ENCODE measurements around the gene ZSCAN5A. TPM values are rescaled to one million over a fixed set of nuclear protein-coding genes. Genes with fewer than 3 reads are reported as not detected.

Gene ZSCAN5A
- polyA plus RNA-seq, 1 of the 3 experiments (the other 2 are of a cell fraction), result 6.8 TPM

DNA sequence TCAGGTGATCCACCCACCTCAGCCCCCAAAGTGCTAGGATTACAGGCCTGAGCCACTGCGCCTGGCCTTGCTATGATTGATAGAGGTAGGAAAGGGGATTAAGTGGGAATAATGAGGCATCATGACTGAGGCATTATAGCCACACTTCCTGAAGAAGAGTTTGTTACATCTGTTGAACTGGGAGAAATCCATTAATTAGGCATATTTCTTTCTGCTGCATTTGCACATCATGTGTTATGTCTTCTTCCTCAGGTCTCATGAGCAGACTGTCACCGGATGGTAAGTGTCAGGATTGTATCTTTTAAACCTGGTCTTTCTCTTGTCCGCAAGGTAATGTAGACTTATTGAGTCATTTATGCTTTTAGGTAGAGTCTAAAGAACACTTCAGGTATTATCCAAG lies 29.9 kb downstream of the ZSCAN5A start:
- peaks cover 3% of the 10 kb centered on the region for H3F3A ChIP-seq (replicated peaks; ENCODE audit: insufficient read depth)
- no peaks in the 10 kb centered on the region for H3K4me1 ChIP-seq (ENCODE audit: control insufficient read depth in 1 of 2, insufficient read depth in 2 of 2, low read depth in 1 of 2, low read length in 1 of 2)
- no peaks in the 10 kb centered on the region for H3K9me3 ChIP-seq
- no peaks in the 10 kb centered on the region for H3K9me2 ChIP-seq
- H3K27ac ChIP-seq (ENCODE audit: low read depth in 2 of 2, low read length in 1 of 2), result no peak overlapping the region
- 97% methylated on average over 3 of the region's 3 CpGs for WGBS (ENCODE audit: low lambda C conversion rate)
- no peak overlapping the region for H3K9ac ChIP-seq
- no peaks in the 10 kb centered on the region for H3K27me3 ChIP-seq (ENCODE audit: insufficient read depth)
- H3K4me3 ChIP-seq (ENCODE audit: low read depth in 2 of 2, low read length in 1 of 2), result no peak overlapping the region
- no peak for TF ChIP-seq NFIC (IDR thresholded peaks at IDR 0.05; ENCODE audit: borderline replicate concordance)
- TF ChIP-seq, protein P1, sequence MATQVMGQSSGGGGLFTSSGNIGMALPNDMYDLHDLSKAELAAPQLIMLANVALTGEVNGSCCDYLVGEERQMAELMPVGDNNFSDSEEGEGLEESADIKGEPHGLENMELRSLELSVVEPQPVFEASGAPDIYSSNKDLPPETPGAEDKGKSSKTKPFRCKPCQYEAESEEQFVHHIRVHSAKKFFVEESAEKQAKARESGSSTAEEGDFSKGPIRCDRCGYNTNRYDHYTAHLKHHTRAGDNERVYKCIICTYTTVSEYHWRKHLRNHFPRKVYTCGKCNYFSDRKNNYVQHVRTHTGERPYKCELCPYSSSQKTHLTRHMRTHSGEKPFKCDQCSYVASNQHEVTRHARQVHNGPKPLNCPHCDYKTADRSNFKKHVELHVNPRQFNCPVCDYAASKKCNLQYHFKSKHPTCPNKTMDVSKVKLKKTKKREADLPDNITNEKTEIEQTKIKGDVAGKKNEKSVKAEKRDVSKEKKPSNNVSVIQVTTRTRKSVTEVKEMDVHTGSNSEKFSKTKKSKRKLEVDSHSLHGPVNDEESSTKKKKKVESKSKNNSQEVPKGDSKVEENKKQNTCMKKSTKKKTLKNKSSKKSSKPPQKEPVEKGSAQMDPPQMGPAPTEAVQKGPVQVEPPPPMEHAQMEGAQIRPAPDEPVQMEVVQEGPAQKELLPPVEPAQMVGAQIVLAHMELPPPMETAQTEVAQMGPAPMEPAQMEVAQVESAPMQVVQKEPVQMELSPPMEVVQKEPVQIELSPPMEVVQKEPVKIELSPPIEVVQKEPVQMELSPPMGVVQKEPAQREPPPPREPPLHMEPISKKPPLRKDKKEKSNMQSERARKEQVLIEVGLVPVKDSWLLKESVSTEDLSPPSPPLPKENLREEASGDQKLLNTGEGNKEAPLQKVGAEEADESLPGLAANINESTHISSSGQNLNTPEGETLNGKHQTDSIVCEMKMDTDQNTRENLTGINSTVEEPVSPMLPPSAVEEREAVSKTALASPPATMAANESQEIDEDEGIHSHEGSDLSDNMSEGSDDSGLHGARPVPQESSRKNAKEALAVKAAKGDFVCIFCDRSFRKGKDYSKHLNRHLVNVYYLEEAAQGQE (IDR thresholded peaks at IDR 0.05; ENCODE audit: low read depth, low read length), result no peak
- no peak for TF ChIP-seq RXRA (IDR thresholded peaks at IDR 0.05; ENCODE audit: borderline replicate concordance, low read depth)
- TF ChIP-seq EZH2phosphoT487 (IDR thresholded peaks at IDR 0.05; ENCODE audit: borderline replicate concordance, low read depth), result no peak
- TF ChIP-seq MEF2A (IDR thresholded peaks at IDR 0.05; ENCODE audit: borderline replicate concordance, low read depth), result no peak
- TF ChIP-seq TCF12 (IDR thresholded peaks at IDR 0.05), result no peak
- no peak for TF ChIP-seq TAF1 (IDR thresholded peaks at IDR 0.05; ENCODE audit: borderline replicate concordance, low read depth, low read length)
- TF ChIP-seq SMC3 (IDR thresholded peaks at IDR 0.05; ENCODE audit: low read depth, low read length), result no peak
- TF ChIP-seq, protein P2, sequence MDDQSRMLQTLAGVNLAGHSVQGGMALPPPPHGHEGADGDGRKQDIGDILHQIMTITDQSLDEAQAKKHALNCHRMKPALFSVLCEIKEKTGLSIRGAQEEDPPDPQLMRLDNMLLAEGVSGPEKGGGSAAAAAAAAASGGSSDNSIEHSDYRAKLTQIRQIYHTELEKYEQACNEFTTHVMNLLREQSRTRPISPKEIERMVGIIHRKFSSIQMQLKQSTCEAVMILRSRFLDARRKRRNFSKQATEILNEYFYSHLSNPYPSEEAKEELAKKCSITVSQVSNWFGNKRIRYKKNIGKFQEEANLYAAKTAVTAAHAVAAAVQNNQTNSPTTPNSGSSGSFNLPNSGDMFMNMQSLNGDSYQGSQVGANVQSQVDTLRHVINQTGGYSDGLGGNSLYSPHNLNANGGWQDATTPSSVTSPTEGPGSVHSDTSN (IDR thresholded peaks at IDR 0.05), result no peak
- no peak for TF ChIP-seq FOSL2 (IDR thresholded peaks at IDR 0.05; ENCODE audit: borderline replicate concordance, low read depth)
- no peak for TF ChIP-seq FOXJ3 (CRISPR knock-in tag; IDR thresholded peaks at IDR 0.05)
- no peak for DNase-seq
- POLR2A ChIA-PET, result no interaction called here
- H2AFZ ChIP-seq (ENCODE audit: low read depth), result no peak overlapping the region
- peaks cover 0 to 4% of the 10 kb centered on the region in 2 experiments for H3K36me3 ChIP-seq (replicated peaks in 1 of 2; ENCODE audit: control insufficient read depth in 1 of 2, insufficient read depth in 2 of 2, low read length in 1 of 2)
- H3K4me2 ChIP-seq, result no peak overlapping the region
- CTCF ChIA-PET, result no interaction called here
- no peaks in the 10 kb centered on the region for H4K20me1 ChIP-seq (ENCODE audit: insufficient read depth)
- H3K79me2 ChIP-seq (ENCODE audit: insufficient read depth), result no peaks in the 10 kb centered on the region

DNA sequence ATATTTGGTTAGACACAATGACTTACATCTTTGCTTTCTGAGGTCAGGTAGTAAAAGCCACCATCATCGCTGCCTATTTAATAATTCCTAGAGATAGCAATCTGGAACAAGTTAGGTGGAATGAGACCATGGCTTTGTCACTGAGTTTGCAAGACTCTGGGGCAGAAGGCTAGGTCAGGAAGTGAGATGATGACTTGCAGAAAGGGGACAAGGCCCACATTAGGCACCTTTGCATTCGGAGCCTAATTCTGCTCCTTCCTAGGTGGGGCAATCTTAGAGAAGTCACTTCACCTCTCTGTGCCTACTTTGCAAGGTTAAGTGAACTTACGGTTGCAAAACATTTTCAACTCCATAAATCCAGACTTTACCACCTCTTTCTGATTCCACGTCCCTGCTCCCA lies 31.8 kb downstream of the ZSCAN5A start:
- H3F3A ChIP-seq (replicated peaks; ENCODE audit: insufficient read depth), result peaks cover 3% of the 10 kb centered on the region
- no peaks in the 10 kb centered on the region for H4K20me1 ChIP-seq (ENCODE audit: insufficient read depth)
- no peak overlapping the region for H3K4me3 ChIP-seq (ENCODE audit: low read depth in 2 of 2, low read length in 1 of 2)
- TF ChIP-seq TAF1 (IDR thresholded peaks at IDR 0.05; ENCODE audit: borderline replicate concordance, low read depth, low read length) (no peak), RXRA (IDR thresholded peaks at IDR 0.05; ENCODE audit: borderline replicate concordance, low read depth) (no peak), NRF1 (IDR thresholded peaks at IDR 0.05; ENCODE audit: low read depth, low read length) (no peak), TEAD4 (IDR thresholded peaks at IDR 0.05; ENCODE audit: borderline replicate concordance, insufficient read depth) (no peak), EZH2phosphoT487 (IDR thresholded peaks at IDR 0.05; ENCODE audit: borderline replicate concordance, low read depth) (no peak), FOXM1 (IDR thresholded peaks at IDR 0.05; ENCODE audit: low read depth) (no peak), RCOR1 (IDR thresholded peaks at IDR 0.05; ENCODE audit: low read length) (no peak), EP300 (IDR thresholded peaks at IDR 0.05; ENCODE audit: borderline replicate concordance in 1 of 2, low read depth in 1 of 2, low read length in 1 of 2) (no peak)
- TF ChIP-seq, protein P3, sequence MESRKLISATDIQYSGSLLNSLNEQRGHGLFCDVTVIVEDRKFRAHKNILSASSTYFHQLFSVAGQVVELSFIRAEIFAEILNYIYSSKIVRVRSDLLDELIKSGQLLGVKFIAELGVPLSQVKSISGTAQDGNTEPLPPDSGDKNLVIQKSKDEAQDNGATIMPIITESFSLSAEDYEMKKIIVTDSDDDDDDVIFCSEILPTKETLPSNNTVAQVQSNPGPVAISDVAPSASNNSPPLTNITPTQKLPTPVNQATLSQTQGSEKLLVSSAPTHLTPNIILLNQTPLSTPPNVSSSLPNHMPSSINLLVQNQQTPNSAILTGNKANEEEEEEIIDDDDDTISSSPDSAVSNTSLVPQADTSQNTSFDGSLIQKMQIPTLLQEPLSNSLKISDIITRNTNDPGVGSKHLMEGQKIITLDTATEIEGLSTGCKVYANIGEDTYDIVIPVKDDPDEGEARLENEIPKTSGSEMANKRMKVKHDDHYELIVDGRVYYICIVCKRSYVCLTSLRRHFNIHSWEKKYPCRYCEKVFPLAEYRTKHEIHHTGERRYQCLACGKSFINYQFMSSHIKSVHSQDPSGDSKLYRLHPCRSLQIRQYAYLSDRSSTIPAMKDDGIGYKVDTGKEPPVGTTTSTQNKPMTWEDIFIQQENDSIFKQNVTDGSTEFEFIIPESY (IDR thresholded peaks at IDR 0.05; ENCODE audit: borderline replicate concordance, low read depth), result no peak
- TF ChIP-seq, protein P1 (IDR thresholded peaks at IDR 0.05; ENCODE audit: low read depth, low read length), result no peak
- H3K4me1 ChIP-seq (ENCODE audit: control insufficient read depth in 1 of 2, insufficient read depth in 2 of 2, low read depth in 1 of 2, low read length in 1 of 2), result no peaks in the 10 kb centered on the region
- H3K36me3 ChIP-seq (replicated peaks in 1 of 2; ENCODE audit: control insufficient read depth in 1 of 2, insufficient read depth in 2 of 2, low read length in 1 of 2), result peaks cover 0 to 10% of the 10 kb centered on the region in 2 experiments
- H3K79me2 ChIP-seq (ENCODE audit: insufficient read depth), result no peaks in the 10 kb centered on the region
- no peaks in the 10 kb centered on the region for H3K27me3 ChIP-seq (ENCODE audit: insufficient read depth)
- DNase-seq, result no peak
- no peak overlapping the region for H3K4me2 ChIP-seq
- no peak overlapping the region for H3K9ac ChIP-seq
- 91% methylated on average over 4 of the region's 4 CpGs for WGBS (ENCODE audit: low lambda C conversion rate)
- H3K9me3 ChIP-seq, result no peaks in the 10 kb centered on the region
- no peak overlapping the region for H3K27ac ChIP-seq (ENCODE audit: low read depth in 2 of 2, low read length in 1 of 2)
- ChIA-PET CTCF (interaction anchor here (0.8 to 1.7 kb wide), 6 partner anchors 13 to 51 kb away, joined by 3 to 6 read pairs (median 4); no protein-coding TSS in a partner anchor), POLR2A (no interaction called here)
- H3K9me2 ChIP-seq, result no peaks in the 10 kb centered on the region
- no peak overlapping the region for H2AFZ ChIP-seq (ENCODE audit: low read depth)
